Karpas-422 (cell line): Measurements from ENCODE around the gene EXOC6. TPM values are rescaled to one million over a fixed set of nuclear protein-coding genes. Genes with fewer than 3 reads are reported as not detected.
"Not testable (repeated sequence)": the region's sequence is repeated elsewhere in the genome, so short reads cannot be mapped to it uniquely, and the experiment has no call there.

Experiments used
- DNase-seq: peaks from one replicate; pipeline ENCODE4 v3.0.0-alpha.2; 2015
- H2AFZ ChIP-seq: fragments of 200-600 bp; sonication (generic); 2 replicates; pipeline ENCODE4 v1.6.1; 2014; ENCODE audit warnings: antibody characterized with exemption, low read length, mixed read lengths
- H3K27ac ChIP-seq: fragments of 200-600 bp; sonication (generic); 2 replicates; pipeline ENCODE4 v1.5.1; 2014; ENCODE audit warnings: mild to moderate bottlenecking, low read length, moderate library complexity
- H3K27me3 ChIP-seq: fragments of 200-600 bp; sonication (generic); 2 replicates; pipeline ENCODE4 v1.6.1; 2014; ENCODE audit warnings: low read length, mixed read lengths
- H3K36me3 ChIP-seq: fragments of 200-600 bp; sonication (generic); 2 replicates; pipeline ENCODE4 v1.6.1; 2014; ENCODE audit warnings: low read length, mixed read lengths; ENCODE audit not compliant: insufficient read depth
- H3K4me1 ChIP-seq: fragments of 200-600 bp; sonication (generic); 2 replicates; pipeline ENCODE4 v1.6.1; 2014; ENCODE audit warnings: mild to moderate bottlenecking, low read length, mixed read lengths
- H3K4me2 ChIP-seq: fragments of 200-600 bp; sonication (generic); 2 replicates; pipeline ENCODE4 v1.6.1; 2014; ENCODE audit warnings: low read length, low read depth, mild to moderate bottlenecking; ENCODE audit not compliant: poor library complexity, severe bottlenecking
- H3K4me3 ChIP-seq: fragments of 200-600 bp; sonication (generic); 2 replicates; pipeline ENCODE4 v1.5.1; 2014; ENCODE audit warnings: mild to moderate bottlenecking, antibody characterized with exemption, low read length, mixed read lengths
- H3K79me2 ChIP-seq: fragments of 200-600 bp; sonication (generic); 2 replicates; pipeline ENCODE4 v1.6.1; 2014; ENCODE audit warnings: mild to moderate bottlenecking, low read length, mixed read lengths
- H3K9ac ChIP-seq: fragments of 200-600 bp; sonication (generic); 2 replicates; pipeline ENCODE4 v1.6.0; 2014; ENCODE audit warnings: low read length
- H3K9me2 ChIP-seq: fragments of 200-600 bp; sonication (generic), shearing (Covaris generic); replicated peaks from 2 replicates; pipeline ENCODE4 v1.6.0; 2014; ENCODE audit warnings: mild to moderate bottlenecking, low read length, moderate library complexity; ENCODE audit not compliant: insufficient read depth
- H3K9me3 ChIP-seq: fragments of 300-700, 200-600 bp; sonication (generic); 2 replicates; pipeline ENCODE4 v1.6.1; 2014; ENCODE audit warnings: low read length, mixed read lengths
- H4K20me1 ChIP-seq: fragments of 200-600 bp; sonication (generic); 2 replicates; pipeline ENCODE4 v1.6.1; 2014; ENCODE audit warnings: mild to moderate bottlenecking, antibody characterized with exemption, low read length, low read depth; ENCODE audit not compliant: insufficient read depth
- small RNA-seq: library from RNA; depleted of rRNA; stranded (forward); fragments of <200 nt; gene quantifications from one replicate; pipeline ENCODE3, GENCODE V24; 2014
- total RNA-seq: library from RNA; depleted of rRNA; stranded (reverse); fragments of >200 nt; shearing (Covaris generic); gene quantifications from 2 replicates; pipeline ENCODE4 v1.2.3, GENCODE V29; 2014; ENCODE audit warnings: low replicate concordance; rRNA removed

The EXOC6 gene
- total RNA-seq, 1 experiment from 2014 or later, result 18.0 TPM

- Histone ChIP-seq H3K9me3 (no peaks in the 10 kb centered on the region), H3K27me3 (no peaks in the 10 kb centered on the region), H3K79me2 (no peaks in the 10 kb centered on the region), H4K20me1 (no peaks in the 10 kb centered on the region), H3K4me2 (no peak overlapping the region), H3K4me1 (no peaks in the 10 kb centered on the region), H3K9me2 (no peaks in the 10 kb centered on the region), H3K4me3 (no peak overlapping the region), H2AFZ (no peak overlapping the region), H3K27ac (no peak overlapping the region), H3K36me3 (no peaks in the 10 kb centered on the region), H3K9ac (no peak overlapping the region)
- no peak for DNase-seq
Measured at GRCh38 chr10:93096901-93097300, 248.6 kb downstream of the EXOC6 start.

GRCh38 chr10:93097386-93097785 is 249.1 kb downstream of the EXOC6 start:
- H2AFZ ChIP-seq, result no peak overlapping the region
- H3K4me3 ChIP-seq, result no peak overlapping the region
- no peaks in the 10 kb centered on the region for H3K9me2 ChIP-seq
- DNase-seq, result no peak
- no peaks in the 10 kb centered on the region for H4K20me1 ChIP-seq
- no peak overlapping the region for H3K4me2 ChIP-seq
- no peak overlapping the region for H3K27ac ChIP-seq
- H3K27me3 ChIP-seq, result no peaks in the 10 kb centered on the region
- no peak overlapping the region for H3K9ac ChIP-seq
- no peaks in the 10 kb centered on the region for H3K36me3 ChIP-seq
- H3K9me3 ChIP-seq, result no peaks in the 10 kb centered on the region
- H3K79me2 ChIP-seq, result no peaks in the 10 kb centered on the region
- no peaks in the 10 kb centered on the region for H3K4me1 ChIP-seq

DNA sequence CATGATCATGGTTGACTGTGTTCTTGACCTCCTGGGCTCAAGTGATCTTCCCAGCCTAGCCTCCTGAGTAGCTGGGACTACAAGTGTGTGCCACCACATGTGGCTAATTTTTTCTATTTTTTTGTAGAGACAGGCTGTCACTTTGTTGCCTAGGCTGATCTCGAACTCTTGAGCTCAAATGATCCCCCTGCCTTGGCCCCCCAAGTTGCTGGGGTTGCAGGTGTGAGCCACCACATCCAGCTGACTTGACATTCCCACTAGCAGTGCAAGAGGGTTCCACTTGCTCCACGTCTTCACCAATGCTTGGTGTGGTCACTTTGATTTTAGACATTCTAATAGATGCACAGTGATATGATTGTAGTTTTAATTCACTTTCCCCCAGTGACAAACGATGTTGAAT is 250.5 kb downstream of the EXOC6 start:
- Histone ChIP-seq H3K4me1 (no peaks in the 10 kb centered on the region), H3K27me3 (no peaks in the 10 kb centered on the region), H2AFZ (no peak overlapping the region), H3K27ac (no peak overlapping the region), H3K9me3 (no peaks in the 10 kb centered on the region), H3K4me3 (no peak overlapping the region), H3K36me3 (no peaks in the 10 kb centered on the region), H4K20me1 (no peaks in the 10 kb centered on the region), H3K79me2 (no peaks in the 10 kb centered on the region), H3K9ac (no peak overlapping the region), H3K9me2 (no peaks in the 10 kb centered on the region), H3K4me2 (no peak overlapping the region)
- DNase-seq, result no peak

DNA sequence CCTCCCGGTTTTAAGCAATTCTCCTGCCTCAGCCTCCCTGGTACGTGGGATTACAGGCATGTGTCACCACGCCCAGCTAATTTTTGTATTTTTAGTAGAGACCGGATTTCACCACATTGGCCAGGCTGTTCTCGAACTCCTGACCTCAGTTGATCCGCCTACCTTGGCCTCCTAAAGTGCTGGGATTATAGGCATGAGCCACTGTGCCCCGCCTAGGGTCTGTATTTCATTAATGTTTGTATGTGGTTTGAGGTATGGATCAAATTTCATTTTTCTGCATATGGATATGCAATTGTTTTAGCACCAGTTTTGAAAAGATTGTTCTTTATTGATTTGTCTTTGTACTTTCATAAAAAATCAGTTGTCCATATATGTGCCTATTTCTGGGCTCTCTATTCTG is 251.3 kb downstream of the EXOC6 start:
- no peaks in the 10 kb centered on the region for H3K9me3 ChIP-seq
- H4K20me1 ChIP-seq, result no peaks in the 10 kb centered on the region
- H2AFZ ChIP-seq, result no peak overlapping the region
- H3K79me2 ChIP-seq, result no peaks in the 10 kb centered on the region
- no peak overlapping the region for H3K9ac ChIP-seq
- no peaks in the 10 kb centered on the region for H3K9me2 ChIP-seq
- H3K4me2 ChIP-seq, result no peak overlapping the region
- H3K27ac ChIP-seq, result no peak overlapping the region
- no peak for DNase-seq
- no peaks in the 10 kb centered on the region for H3K27me3 ChIP-seq
- H3K4me3 ChIP-seq, result no peak overlapping the region
- H3K4me1 ChIP-seq, result no peaks in the 10 kb centered on the region
- H3K36me3 ChIP-seq, result no peaks in the 10 kb centered on the region

- H3K9me2 ChIP-seq, H3K4me2 ChIP-seq, H4K20me1 ChIP-seq, H3K9me3 ChIP-seq, H3K4me1 ChIP-seq, DNase-seq, H3K4me3 ChIP-seq, H3K27ac ChIP-seq, H3K36me3 ChIP-seq, H2AFZ ChIP-seq, H3K27me3 ChIP-seq, H3K79me2 ChIP-seq, H3K9ac ChIP-seq: not testable (repeated sequence)
Measured at GRCh38 chr10:93101148-93101547, 252.8 kb downstream of the EXOC6 start.

- Histone ChIP-seq H3K9ac (no peak overlapping the region), H3K4me2 (no peak overlapping the region), H3K4me1 (no peaks in the 10 kb centered on the region), H3K27ac (no peak overlapping the region), H3K36me3 (no peaks in the 10 kb centered on the region), H3K79me2 (no peaks in the 10 kb centered on the region), H3K27me3 (no peaks in the 10 kb centered on the region), H3K4me3 (no peak overlapping the region), H3K9me3 (no peaks in the 10 kb centered on the region), H4K20me1 (no peaks in the 10 kb centered on the region), H2AFZ (no peak overlapping the region), H3K9me2 (no peaks in the 10 kb centered on the region)
- no peak for DNase-seq
Measured at GRCh38 chr10:93103953-93104352, 255.6 kb downstream of the EXOC6 start.

GRCh38 chr10:93106631-93107072 is 258.3 kb downstream of the EXOC6 start:
- H3K4me2 ChIP-seq, result no peak overlapping the region
- no peaks in the 10 kb centered on the region for H3K4me1 ChIP-seq
- no peak overlapping the region for H3K9ac ChIP-seq
- H4K20me1 ChIP-seq, result no peaks in the 10 kb centered on the region
- no peaks in the 10 kb centered on the region for H3K36me3 ChIP-seq
- no peaks in the 10 kb centered on the region for H3K9me2 ChIP-seq
- H2AFZ ChIP-seq, result no peak overlapping the region
- H3K4me3 ChIP-seq, result no peak overlapping the region
- no peaks in the 10 kb centered on the region for H3K9me3 ChIP-seq
- no peaks in the 10 kb centered on the region for H3K27me3 ChIP-seq
- no peak for DNase-seq
- H3K79me2 ChIP-seq, result no peaks in the 10 kb centered on the region
- no peak overlapping the region for H3K27ac ChIP-seq

Small RNA genes lying within 50 kb of the gene (small RNA-seq; reads per million reads assigned to genes)
- not detected for gene AL392103.1

Other genes starting within 250 kb of the EXOC6 start
- gene HHEX, start 158.6 kb upstream of the EXOC6 start, total RNA-seq, result 71.7 and 84.2 TPM in 2 replicates
- gene CYP26C1, start 212.3 kb downstream of the EXOC6 start, total RNA-seq, result 0.14 and 0.30 TPM in 2 replicates
- 0.29 TPM in 1 of 2 replicates, not detected in the other for gene CYP26A1, start 225.4 kb downstream of the EXOC6 start, total RNA-seq